ENCODE results near the gene GALNT2.

Gene GALNT2

GRCh38 chr1:230066466-230067404, at the start of gene GALNT2:
TSS of gene GALNT2 (plus strand) at chr1:230067238. CDS start at chr1:230067281, 43 bp downstream.
- peak; percentile 95 for DNase-seq

- DNase-seq = no peak
Observed at GRCh38 chr1:230020451-230020850, 46.6 kb upstream of the GALNT2 start.

- DNase-seq = no peak
Observed at GRCh38 chr1:230022666-230023380, 44.2 kb upstream of the GALNT2 start.

GRCh38 chr1:230025686-230026085, 41.4 kb upstream of the GALNT2 start:
- DNase-seq = no peak

GRCh38 chr1:230026139-230026538, 40.9 kb upstream of the GALNT2 start:
- DNase-seq = no peak

- DNase-seq = no peak
Observed at GRCh38 chr1:230026572-230026971, 40.5 kb upstream of the GALNT2 start.

- DNase-seq = no peak
Observed at GRCh38 chr1:230028602-230029223, 38.3 kb upstream of the GALNT2 start.

- DNase-seq = no peak
Observed at GRCh38 chr1:230029244-230029941, 37.6 kb upstream of the GALNT2 start.

GRCh38 chr1:230030122-230030821, 36.8 kb upstream of the GALNT2 start:
- DNase-seq = no peak

- no peak for DNase-seq
Observed at GRCh38 chr1:230031131-230031530, 35.9 kb upstream of the GALNT2 start.

GRCh38 chr1:230032516-230033281, 34.3 kb upstream of the GALNT2 start:
- DNase-seq = no peak

GRCh38 chr1:230037261-230037660, 29.8 kb upstream of the GALNT2 start:
- DNase-seq = no peak

GRCh38 chr1:230040440-230040839, 26.6 kb upstream of the GALNT2 start:
- DNase-seq = no peak

- no peak for DNase-seq
Observed at GRCh38 chr1:230043081-230043480, 24.0 kb upstream of the GALNT2 start.

GRCh38 chr1:230044729-230045128, 22.3 kb upstream of the GALNT2 start:
- DNase-seq = no peak

GRCh38 chr1:230047114-230047865, 19.7 kb upstream of the GALNT2 start:
- no peak for DNase-seq

- no peak for DNase-seq
Observed at GRCh38 chr1:230048322-230048721, 18.7 kb upstream of the GALNT2 start.

GRCh38 chr1:230048922-230049321, 18.1 kb upstream of the GALNT2 start:
- DNase-seq = no peak

- no peak for DNase-seq
Observed at GRCh38 chr1:230049731-230050130, 17.3 kb upstream of the GALNT2 start.

GRCh38 chr1:230050973-230051735, 15.9 kb upstream of the GALNT2 start:
- no peak for DNase-seq
